ENCODE measurements around the gene C18orf63. TPM values are rescaled to one million over a fixed set of nuclear protein-coding genes. Genes with fewer than 3 reads are reported as not detected.

C18orf63 gene
- total RNA-seq, 3 donors from 2014 or later: not detected

DNA sequence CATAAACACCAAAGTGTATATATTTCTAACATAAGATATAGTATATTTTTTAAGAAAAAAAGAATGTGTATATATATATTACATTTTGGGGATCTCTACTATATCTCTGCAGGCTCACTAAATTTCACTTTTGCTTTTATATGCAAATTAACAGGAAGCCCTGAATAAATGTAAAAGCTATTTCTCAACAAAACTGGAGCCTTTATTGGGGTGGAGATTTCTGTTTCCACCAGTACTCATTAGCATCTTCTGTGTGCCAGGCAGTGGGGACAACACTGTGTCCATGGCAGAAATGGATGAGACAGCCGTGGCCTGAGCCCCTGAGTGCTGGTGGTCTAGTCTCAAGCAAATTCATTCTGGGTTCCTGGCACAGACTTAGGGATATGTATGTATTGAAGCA is 41.3 kb downstream of the C18orf63 start:
- H3K36me3 Mint-ChIP-seq (ENCODE audit: insufficient read depth): no peaks in the 10 kb centered on the region
- ATAC-seq (no peak), DNase-seq (no peak)
- no peak overlapping the region for H3K4me3 Mint-ChIP-seq
- peaks cover 2% of the 10 kb centered on the region for H3K27me3 Mint-ChIP-seq (ENCODE audit: low read depth)
- peaks cover 10% of the 10 kb centered on the region for H3K4me1 Mint-ChIP-seq (ENCODE audit: low read depth)
- H3K9me3 Mint-ChIP-seq: no peaks in the 10 kb centered on the region

- DNase-seq (no peak), ATAC-seq (no peak)
- H3K27me3 Mint-ChIP-seq (ENCODE audit: low read depth): peaks cover 2% of the 10 kb centered on the region
- H3K4me3 Mint-ChIP-seq: no peak overlapping the region
- no peaks in the 10 kb centered on the region for H3K9me3 Mint-ChIP-seq
- no peaks in the 10 kb centered on the region for H3K36me3 Mint-ChIP-seq (ENCODE audit: insufficient read depth)
- H3K4me1 Mint-ChIP-seq (ENCODE audit: low read depth): peaks cover 10% of the 10 kb centered on the region
These were observed 45.4 kb downstream of the C18orf63 start for GRCh38 chr18:74360852-74361655.

GRCh38 chr18:74367905-74368304 is 52.3 kb downstream of the C18orf63 start:
- peaks cover 8% of the 10 kb centered on the region for H3K27me3 Mint-ChIP-seq (ENCODE audit: low read depth)
- H3K36me3 Mint-ChIP-seq (ENCODE audit: insufficient read depth): no peaks in the 10 kb centered on the region
- ATAC-seq (no peak), DNase-seq (no peak)
- no peak overlapping the region for H3K4me3 Mint-ChIP-seq
- peaks cover 24% of the 10 kb centered on the region for H3K4me1 Mint-ChIP-seq (ENCODE audit: low read depth)
- H3K9me3 Mint-ChIP-seq: no peaks in the 10 kb centered on the region

- no peak for DNase-seq
- no peak overlapping the region for H3K4me3 Mint-ChIP-seq
These were observed 53.5 kb downstream of the C18orf63 start for GRCh38 chr18:74368901-74369705.

GRCh38 chr18:74370115-74370514 is 54.5 kb downstream of the C18orf63 start:
- no peak for ATAC-seq
- H3K4me1 Mint-ChIP-seq (ENCODE audit: low read depth): peaks cover 40% of the 10 kb centered on the region
- DNase-seq: no peak

More at GRCh38 chr18:74368901-74369705, 53.5 kb downstream of the C18orf63 start:
- ATAC-seq: no peak
- no peaks in the 10 kb centered on the region for H3K36me3 Mint-ChIP-seq (ENCODE audit: insufficient read depth)
- H3K4me1 Mint-ChIP-seq (ENCODE audit: low read depth): peaks cover 33% of the 10 kb centered on the region
- H3K9me3 Mint-ChIP-seq: no peaks in the 10 kb centered on the region
- H3K27me3 Mint-ChIP-seq (ENCODE audit: low read depth): peaks cover 8% of the 10 kb centered on the region

GRCh38 chr18:74373428-74373827 is 57.8 kb downstream of the C18orf63 start:
- Mint-ChIP-seq H3K9me3 (no peaks in the 10 kb centered on the region), H3K36me3 (ENCODE audit: insufficient read depth) (no peaks in the 10 kb centered on the region), H3K4me3 (no peak overlapping the region), H3K27me3 (ENCODE audit: low read depth) (peaks cover 6% of the 10 kb centered on the region), H3K4me1 (ENCODE audit: low read depth) (peaks cover 62% of the 10 kb centered on the region)
- peak; percentile 25 for DNase-seq
- peak; percentile 75 to 80 for ATAC-seq

More at GRCh38 chr18:74370115-74370514, 54.5 kb downstream of the C18orf63 start:
- Mint-ChIP-seq H3K27me3 (ENCODE audit: low read depth) (peaks cover 8% of the 10 kb centered on the region), H3K36me3 (ENCODE audit: insufficient read depth) (no peaks in the 10 kb centered on the region), H3K4me3 (no peak overlapping the region), H3K9me3 (no peaks in the 10 kb centered on the region)

DNA sequence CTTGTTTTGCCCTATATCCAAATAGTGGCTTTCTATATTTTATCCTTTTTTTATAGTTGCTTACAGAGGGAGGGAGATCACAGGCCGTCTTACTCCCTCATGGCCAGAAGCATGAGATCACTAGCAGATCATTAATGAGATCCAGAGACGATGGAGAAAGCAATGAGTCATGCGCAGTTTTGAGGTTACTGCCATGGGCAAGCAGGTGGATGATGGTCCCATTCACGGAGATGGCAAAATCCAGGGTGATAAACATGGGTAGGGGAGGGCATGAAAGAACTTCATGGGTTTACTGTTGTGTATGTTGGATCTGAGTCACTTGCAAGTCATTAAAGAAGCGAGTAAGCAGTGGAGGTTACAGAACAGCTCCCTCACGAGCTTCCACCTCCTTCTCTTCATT is 60.4 kb downstream of the C18orf63 start:
- no peaks in the 10 kb centered on the region for H3K9me3 Mint-ChIP-seq
- H3K4me3 Mint-ChIP-seq: no peak overlapping the region
- H3K36me3 Mint-ChIP-seq (ENCODE audit: insufficient read depth): no peaks in the 10 kb centered on the region
- peaks cover 2% of the 10 kb centered on the region for H3K27me3 Mint-ChIP-seq (ENCODE audit: low read depth)
- H3K4me1 Mint-ChIP-seq (ENCODE audit: low read depth): peaks cover 57% of the 10 kb centered on the region
- DNase-seq (no peak), ATAC-seq (peak; percentile 37 to 41)

GRCh38 chr18:74376523-74376922 is 60.9 kb downstream of the C18orf63 start:
- Mint-ChIP-seq H3K9me3 (no peaks in the 10 kb centered on the region), H3K4me3 (no peak overlapping the region), H3K36me3 (ENCODE audit: insufficient read depth) (no peaks in the 10 kb centered on the region), H3K27me3 (ENCODE audit: low read depth) (no peaks in the 10 kb centered on the region), H3K4me1 (ENCODE audit: low read depth) (peaks cover 52% of the 10 kb centered on the region)
- DNase-seq (no peak), ATAC-seq (no peak)

DNA sequence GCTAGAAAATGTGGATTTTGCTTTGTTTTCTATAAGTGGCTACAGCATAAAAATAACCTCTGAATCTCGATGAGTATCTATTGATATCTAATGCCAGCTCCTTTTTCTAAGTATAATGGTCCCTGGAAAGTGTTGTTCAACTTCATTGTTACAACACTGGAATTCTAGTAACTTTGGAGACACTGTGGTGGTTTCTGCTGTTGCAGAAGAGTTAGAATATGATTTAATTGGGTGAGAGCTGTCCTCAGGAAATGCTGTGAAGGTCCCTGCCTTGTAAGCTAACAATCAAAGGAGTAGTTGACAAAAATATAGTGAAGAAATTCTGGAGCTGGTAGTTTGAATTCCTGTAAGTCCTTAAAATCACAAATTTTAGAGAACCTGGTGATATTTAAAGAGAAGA is 62.1 kb downstream of the C18orf63 start:
- Mint-ChIP-seq H3K36me3 (ENCODE audit: insufficient read depth) (no peaks in the 10 kb centered on the region), H3K4me3 (peak overlapping the region; percentile 1), H3K27me3 (ENCODE audit: low read depth) (no peaks in the 10 kb centered on the region), H3K9me3 (no peaks in the 10 kb centered on the region), H3K4me1 (ENCODE audit: low read depth) (peaks cover 45% of the 10 kb centered on the region)
- DNase-seq (no peak), ATAC-seq (no peak)

DNA sequence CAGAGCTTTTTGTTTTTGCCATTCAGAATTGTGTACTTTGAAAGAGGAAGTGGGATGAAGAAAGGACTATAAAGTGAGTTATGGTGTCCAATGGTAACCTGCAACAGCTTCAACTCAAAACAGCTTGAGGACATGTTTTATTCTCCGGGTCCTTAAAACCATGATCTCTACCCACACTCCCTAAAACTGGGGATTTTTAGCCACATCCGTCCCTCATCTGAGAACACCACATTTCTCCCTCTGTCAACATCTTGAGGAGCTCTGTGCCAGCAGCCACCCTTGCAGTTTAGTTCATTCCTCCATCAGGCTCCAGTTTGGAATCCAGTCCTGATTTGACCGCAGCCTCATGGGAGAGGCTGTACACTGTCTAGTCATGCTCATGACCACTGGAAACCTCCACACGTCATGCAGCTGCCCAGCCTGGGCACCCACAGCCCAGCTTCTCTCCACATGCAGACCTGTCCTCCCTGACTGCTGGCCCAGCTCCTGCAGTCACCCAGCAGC is 62.6 kb downstream of the C18orf63 start:
- ATAC-seq (no peak), DNase-seq (no peak)
- Mint-ChIP-seq H3K27me3 (ENCODE audit: low read depth) (no peaks in the 10 kb centered on the region), H3K4me3 (peak overlapping the region; percentile 7), H3K9me3 (no peaks in the 10 kb centered on the region), H3K4me1 (ENCODE audit: low read depth) (peaks cover 45% of the 10 kb centered on the region), H3K36me3 (ENCODE audit: insufficient read depth) (no peaks in the 10 kb centered on the region)

GRCh38 chr18:74380916-74381315 is 65.3 kb downstream of the C18orf63 start:
- Mint-ChIP-seq H3K27me3 (ENCODE audit: low read depth) (no peaks in the 10 kb centered on the region), H3K36me3 (ENCODE audit: insufficient read depth) (no peaks in the 10 kb centered on the region), H3K4me3 (no peak overlapping the region), H3K9me3 (no peaks in the 10 kb centered on the region), H3K4me1 (ENCODE audit: low read depth) (peaks cover 25% of the 10 kb centered on the region)
- DNase-seq: no peak
- ATAC-seq: no peak

DNA sequence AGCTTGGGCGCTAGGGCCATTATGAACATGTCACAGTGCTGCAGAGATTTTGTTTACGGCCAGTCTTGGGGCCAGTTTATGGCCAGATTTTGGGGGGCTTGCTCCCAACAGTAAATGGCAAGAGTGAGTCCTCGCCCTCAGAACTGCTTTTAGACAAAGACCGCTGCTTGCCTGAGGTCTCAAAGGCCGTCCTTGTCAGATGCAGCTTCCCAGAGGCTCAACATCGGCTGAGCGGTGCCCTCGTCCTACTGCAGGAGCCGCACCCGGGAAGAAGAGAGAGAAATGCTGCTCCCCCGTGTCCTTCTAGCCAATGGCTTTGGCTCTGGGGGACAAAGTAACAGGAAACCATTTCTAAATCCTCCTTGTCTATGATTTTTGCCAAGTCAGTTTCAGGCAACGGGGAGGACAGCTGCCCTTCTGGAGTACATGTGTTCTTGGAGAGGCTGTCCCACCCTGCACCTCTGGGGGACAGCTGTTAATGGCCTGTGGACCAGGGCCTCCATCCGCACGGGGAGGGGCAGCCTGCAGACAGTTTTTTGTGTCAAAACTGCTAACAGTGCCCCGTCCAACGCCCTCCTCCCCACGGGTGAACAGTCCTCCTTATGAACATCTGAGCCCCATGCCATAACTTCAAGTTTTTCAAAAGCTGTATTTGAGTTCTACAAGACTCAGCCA is 66.1 kb downstream of the C18orf63 start:
- no peaks in the 10 kb centered on the region for H3K36me3 Mint-ChIP-seq (ENCODE audit: insufficient read depth)
- peaks cover 18% of the 10 kb centered on the region for H3K4me1 Mint-ChIP-seq (ENCODE audit: low read depth)
- H3K4me3 Mint-ChIP-seq: no peak overlapping the region
- ATAC-seq: no peak
- H3K9me3 Mint-ChIP-seq: no peaks in the 10 kb centered on the region
- no peak for DNase-seq
- H3K27me3 Mint-ChIP-seq (ENCODE audit: low read depth): no peaks in the 10 kb centered on the region

- DNase-seq (no peak), ATAC-seq (no peak)
- H3K4me1 Mint-ChIP-seq (ENCODE audit: low read depth): peaks cover 14% of the 10 kb centered on the region
- no peaks in the 10 kb centered on the region for H3K27me3 Mint-ChIP-seq (ENCODE audit: low read depth)
- H3K9me3 Mint-ChIP-seq: no peaks in the 10 kb centered on the region
- H3K36me3 Mint-ChIP-seq (ENCODE audit: insufficient read depth): no peaks in the 10 kb centered on the region
- H3K4me3 Mint-ChIP-seq: no peak overlapping the region
These were observed 66.9 kb downstream of the C18orf63 start for GRCh38 chr18:74382481-74383017.

- Mint-ChIP-seq H3K27me3 (ENCODE audit: low read depth) (peaks cover 2% of the 10 kb centered on the region), H3K4me1 (ENCODE audit: low read depth) (peaks cover 17% of the 10 kb centered on the region)
- no peak for ATAC-seq
These were observed 71.7 kb downstream of the C18orf63 start for GRCh38 chr18:74387383-74387782.

More at GRCh38 chr18:74387383-74387782, 71.7 kb downstream of the C18orf63 start:
- H3K36me3 Mint-ChIP-seq (ENCODE audit: insufficient read depth): no peaks in the 10 kb centered on the region
- no peak for DNase-seq
- H3K9me3 Mint-ChIP-seq: no peaks in the 10 kb centered on the region
- H3K4me3 Mint-ChIP-seq: no peak overlapping the region
